Keratinocyte (primary cell): Measurements from ENCODE around the gene KIF26A. TPM values are rescaled to one million over a fixed set of nuclear protein-coding genes. Genes with fewer than 3 reads are reported as not detected.

Experiments used
- DNase-seq: peaks from one replicate; pipeline ENCODE4 v3.0.0-alpha.2; 2011; ENCODE audit warnings: low read depth, missing footprints, low spot score
- FAIRE-seq: peaks from 2 replicates; lab custom pipeline; 2011; peaks lifted over from hg19 to GRCh38; lab: Jason Lieb, UNC
- H2AFZ ChIP-seq: 2 replicates; pipeline ENCODE4 v1.6.0; 2012; ENCODE audit warnings: low read length, control low read depth, inconsistent platforms; ENCODE audit not compliant: control insufficient read depth
- H3K27ac ChIP-seq: 2 replicates; pipeline ENCODE4 v1.5.1; 2011; ENCODE audit warnings: low read length; ENCODE audit not compliant: control insufficient read depth, insufficient read depth
- H3K27me3 ChIP-seq: 3 replicates; pipeline ENCODE4 v1.6.0; 2011; ENCODE audit warnings: low read length; ENCODE audit not compliant: control insufficient read depth, insufficient read depth; ENCODE audit errors: extremely low read depth
- H3K36me3 ChIP-seq, 2 experiments: 2 replicates in 1 of 2; 3 replicates in 1 of 2; pipeline ENCODE4 v1.5.1; 2011; ENCODE audit warnings: low read length in 2 of 2, mild to moderate bottlenecking in 1 of 2; ENCODE audit not compliant: control insufficient read depth in 2 of 2, insufficient read depth in 2 of 2; ENCODE audit errors: extremely low read depth in 1 of 2
- H3K4me1 ChIP-seq: 3 replicates; pipeline ENCODE4 v1.5.1; 2011; ENCODE audit warnings: low read length; ENCODE audit not compliant: control insufficient read depth, insufficient read depth; ENCODE audit errors: extremely low read depth
- H3K4me2 ChIP-seq: 3 replicates; pipeline ENCODE4 v1.6.0; 2011; ENCODE audit warnings: low read depth, low read length; ENCODE audit not compliant: control insufficient read depth, insufficient read depth; ENCODE audit errors: extremely low read depth
- H3K4me3 ChIP-seq, 3 experiments: fragments of 200-600 bp in 1 of 3; sonication (generic) in 1 of 3; 2 replicates in 2 of 3; 3 replicates in 1 of 3; pipeline ENCODE4 v1.5.1; 2011 to 2016; ENCODE audit warnings: low read length in 3 of 3, mild to moderate bottlenecking in 3 of 3, control low read depth in 2 of 3, inconsistent platforms in 1 of 3, low read depth in 1 of 3, mixed read lengths in 1 of 3, mixed run types in 1 of 3, moderate library complexity in 1 of 3; ENCODE audit not compliant: control insufficient read depth in 2 of 3, insufficient read depth in 2 of 3; ENCODE audit errors: extremely low read depth in 1 of 3
- H3K79me2 ChIP-seq: 2 replicates; pipeline ENCODE4 v1.6.0; 2012; ENCODE audit warnings: low read length; ENCODE audit not compliant: control insufficient read depth, insufficient read depth
- H3K9ac ChIP-seq: 3 replicates; pipeline ENCODE4 v1.6.0; 2011; ENCODE audit warnings: low read length; ENCODE audit not compliant: control insufficient read depth, insufficient read depth; ENCODE audit errors: extremely low read depth
- H3K9me1 ChIP-seq: 3 replicates; pipeline ENCODE4 v1.6.0; 2011; ENCODE audit warnings: low read length; ENCODE audit not compliant: control insufficient read depth, insufficient read depth; ENCODE audit errors: extremely low read depth
- H3K9me3 ChIP-seq: 2 replicates; pipeline ENCODE4 v1.5.1; 2012; ENCODE audit warnings: low read depth, low read length; ENCODE audit not compliant: control insufficient read depth
- H4K20me1 ChIP-seq: 3 replicates; pipeline ENCODE4 v1.6.0; 2011; ENCODE audit warnings: low read length; ENCODE audit not compliant: control insufficient read depth, insufficient read depth; ENCODE audit errors: extremely low read depth
- CTCF ChIP-seq, 3 experiments: IDR thresholded peaks in 1 of 3; conservative IDR thresholded peaks in 1 of 3; optimal IDR thresholded peaks in 1 of 3; 2 replicates in 2 of 3; 3 replicates in 1 of 3; pipeline versions ENCODE3 to v1.5.1; 2011; ENCODE audit warnings: low read length in 3 of 3, mild to moderate bottlenecking in 3 of 3, moderate library complexity in 2 of 3, control low read depth in 1 of 3, inconsistent platforms in 1 of 3; ENCODE audit not compliant: insufficient read depth in 2 of 3; ENCODE audit errors: extremely low read depth in 1 of 3
- EZH2 ChIP-seq: IDR thresholded peaks from one replicate; pipeline ENCODE4 v1.6.1; 2012; ENCODE audit warnings: inconsistent platforms, mild to moderate bottlenecking, low read length, moderate library complexity
- dilution Hi-C: fragments of 300-500 bp; cut with MboI; formaldehyde crosslinking; loops from one replicate; pipeline ENCODE4 v1.7.0; 2020; ENCODE audit warnings: low sequenced_read_pairs; ENCODE audit not compliant: extremely low pct_ligation_motif_present
- polyA plus RNA-seq, 5 experiments: library from polyadenylated mRNA; depleted of rRNA in 3 of 5; stranded (reverse) in 3 of 5; stranded (forward) in 1 of 5; unstranded in 1 of 5; fragments of >200 nt; gene quantifications; 1 replicate in 1 of 5; 2 replicates in 3 of 5; 3 replicates in 1 of 5; pipeline versions ENCODE4 v1.2.1 to v1.2.3, GENCODE V29; 2011 to 2012; ENCODE audit warnings: missing spikeins in 2 of 5, low read depth in 1 of 5, low replicate concordance in 1 of 5

The KIF26A gene
- polyA plus RNA-seq, 1 donor (not counting 4 experiments of a cell fraction or from before 2014, with no cell fraction given): 0.07 TPM

DNA sequence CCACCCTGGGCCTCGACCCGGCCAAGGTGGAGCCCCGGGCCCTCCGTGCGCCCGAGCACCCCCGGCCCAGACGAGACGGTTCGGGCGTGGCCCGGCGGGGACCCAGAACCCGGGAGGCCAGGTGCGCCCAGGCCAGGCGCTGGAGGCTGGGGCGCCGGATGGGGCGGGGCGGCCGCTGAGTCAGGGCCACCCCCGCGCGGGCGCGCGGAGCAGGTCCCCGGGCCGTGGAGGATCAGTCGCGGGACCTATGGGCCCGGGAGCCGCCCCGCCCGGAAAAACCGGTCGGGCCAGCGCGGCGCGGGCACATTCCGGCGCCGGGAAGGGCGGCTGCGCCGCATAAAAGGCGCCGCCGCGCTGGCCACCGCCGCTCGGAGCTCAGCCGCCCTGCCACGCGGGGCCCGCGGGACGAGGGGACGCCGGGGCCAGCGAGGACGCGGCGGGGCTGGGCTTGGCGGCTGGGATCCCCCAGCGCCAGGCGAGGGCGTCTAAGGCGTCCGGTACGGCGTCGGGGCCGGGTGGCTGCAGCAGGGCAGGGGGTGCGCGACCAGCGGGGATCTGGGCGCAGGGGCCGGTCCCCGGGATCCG, 21.5 kb upstream of the KIF26A start:
- no peaks in the 10 kb centered on the region for H3K36me3 ChIP-seq
- H2AFZ ChIP-seq: peak overlapping the region; percentile 56
- DNase-seq (no peak), FAIRE-seq (no peak)
- H3K9ac ChIP-seq: peak overlapping the region; percentile 69
- H3K4me2 ChIP-seq: peak overlapping the region; percentile 82
- H3K27ac ChIP-seq: peak overlapping the region; percentile 36
- H3K27me3 ChIP-seq: peaks cover 29% of the 10 kb centered on the region
- peak overlapping the region; percentile 45 to 80 (median 61) for H3K4me3 ChIP-seq
- TF ChIP-seq CTCF (optimal IDR thresholded peaks at IDR 0.05 in 1 of 3, IDR thresholded peaks at IDR 0.05 in 1 of 3, conservative IDR thresholded peaks at IDR 0.05 in 1 of 3; ENCODE audit: extremely low read depth in 1 of 3, insufficient read depth in 2 of 3, low read length in 3 of 3) (no peak), EZH2 (no peak)
- H3K9me3 ChIP-seq: no peaks in the 10 kb centered on the region
- H3K79me2 ChIP-seq: no peaks in the 10 kb centered on the region
- peaks cover 13% of the 10 kb centered on the region for H3K4me1 ChIP-seq
- H4K20me1 ChIP-seq: peaks cover 3% of the 10 kb centered on the region
- H3K9me1 ChIP-seq: no peaks in the 10 kb centered on the region
- dilution Hi-C loops: no loop called here

GRCh38 chr14:104117341-104118005, 20.9 kb upstream of the KIF26A start:
- DNase-seq (no peak), FAIRE-seq (no peak)
- Histone ChIP-seq H3K27me3 (peaks cover 29% of the 10 kb centered on the region), H3K36me3 (no peaks in the 10 kb centered on the region), H3K4me1 (peaks cover 10% of the 10 kb centered on the region), H3K4me2 (peak overlapping the region; percentile 82), H3K9ac (peak overlapping the region; percentile 47), H3K9me3 (no peaks in the 10 kb centered on the region), H3K9me1 (no peaks in the 10 kb centered on the region), H3K27ac (no peak overlapping the region), H3K4me3 (peak overlapping the region; percentile 45 to 80 (median 53)), H2AFZ (peak overlapping the region; percentile 27), H3K79me2 (no peaks in the 10 kb centered on the region), H4K20me1 (peaks cover 3% of the 10 kb centered on the region)
- TF ChIP-seq EZH2 (no peak), CTCF (optimal IDR thresholded peaks at IDR 0.05 in 1 of 3, IDR thresholded peaks at IDR 0.05 in 1 of 3, conservative IDR thresholded peaks at IDR 0.05 in 1 of 3; ENCODE audit: extremely low read depth in 1 of 3, insufficient read depth in 2 of 3, low read length in 3 of 3) (no peak)
- dilution Hi-C loops: no loop called here
